HCT116 (cell line): ENCODE results near the gene CDH23. TPM values are rescaled to one million over a fixed set of nuclear protein-coding genes. Genes with fewer than 3 reads are reported as not detected.

Experiments used
- ATAC-seq: fragments of 200-7000 bp; cut with Tn5 transposase; 2 replicates; pipeline ENCODE4 v1.9.1; 2020; ENCODE audit warnings: mild to moderate bottlenecking, moderate library complexity
- BruUV-seq: library from RNA; stranded (reverse); fragments of 400-500 nt; replicated peaks from 2 replicates; lab custom pipeline; 2021; lab: Mats Ljungman, UMichigan
- CTCF ChIA-PET: fragments of 300-600 bp; sonication (Branson Sonifier 250); formaldehyde crosslinking; loops from one replicate; lab custom pipeline; 2021; ENCODE audit warnings: antibody characterized with exemption; lab: Charles Lee
- POLR2A ChIA-PET: fragments of 300-600, 350-600 bp; sonication (Branson Sonifier 250); formaldehyde crosslinking; loops from one replicate; lab custom pipeline; 2021; ENCODE audit warnings: antibody characterized with exemption; lab: Charles Lee
- RAD21 ChIA-PET, 2 experiments: fragments of 300-600 bp; sonication (Branson Sonifier 250); formaldehyde crosslinking; loops; one replicate each; lab custom pipeline; 2023; ENCODE audit warnings: low total read pairs in 2 of 2; ENCODE audit not compliant: uncharacterized antibody in 2 of 2, unreplicated experiment in 2 of 2, low non-redundant PET in 1 of 2; lab: Charles Lee
- DNase-seq: peaks from one replicate; pipeline ENCODE4 v3.0.0-alpha.2; 2010; ENCODE audit warnings: low read depth, low spot score
- H2AFZ ChIP-seq: fragments of 200-600 bp; shearing (Covaris generic), sonication (generic); 2 replicates; pipeline ENCODE4 v1.6.1; 2017; ENCODE audit warnings: low read depth, mixed run types, mixed read lengths, antibody characterized with exemption, low read length; ENCODE audit not compliant: poor library complexity, severe bottlenecking
- H3K27ac ChIP-seq: 2 replicates; pipeline ENCODE4 v1.5.1; 2012; ENCODE audit warnings: low read depth, low read length
- H3K27me3 ChIP-seq: fragments of 200-600 bp; sonication (generic); 2 replicates; pipeline ENCODE4 v1.6.1; 2016; ENCODE audit warnings: mixed run types, low read length, mixed read lengths; ENCODE audit not compliant: insufficient read depth
- H3K36me3 ChIP-seq, 2 experiments: fragments of 200-500 bp in 1 of 2; fragments of 200-600 bp in 1 of 2; sonication (Bioruptor generic) in 1 of 2; sonication (generic) in 1 of 2; 2 replicates each; pipeline versions ENCODE4 v1.5.1 to v1.6.1; 2014 to 2016; ENCODE audit warnings: low read length in 2 of 2, inconsistent platforms in 1 of 2, mixed read lengths in 1 of 2, mixed run types in 1 of 2; ENCODE audit not compliant: insufficient read depth in 2 of 2, control insufficient read depth in 1 of 2
- H3K4me1 ChIP-seq, 2 experiments: fragments of 200-600 bp in 1 of 2; sonication (generic) in 1 of 2; 2 replicates each; pipeline versions ENCODE4 v1.5.1 to v1.6.1; 2012 to 2017; ENCODE audit warnings: low read length in 2 of 2, inconsistent platforms in 1 of 2, mild to moderate bottlenecking in 1 of 2, mixed read lengths in 1 of 2, mixed run types in 1 of 2, moderate library complexity in 1 of 2; ENCODE audit not compliant: insufficient read depth in 2 of 2, control insufficient read depth in 1 of 2
- H3K4me2 ChIP-seq: fragments of 200-600 bp; sonication (generic); 2 replicates; pipeline ENCODE4 v1.6.1; 2017; ENCODE audit warnings: mixed run types, low read length, mixed read lengths
- H3K4me3 ChIP-seq, 2 experiments: fragments of 200-600 bp in 1 of 2; sonication (generic) in 1 of 2; replicated peaks in 1 of 2; 2 replicates each; pipeline ENCODE4 v1.5.1; 2011 to 2016; ENCODE audit warnings: low read length in 2 of 2, control low read depth in 1 of 2, low read depth in 1 of 2, mild to moderate bottlenecking in 1 of 2, mixed read lengths in 1 of 2, mixed run types in 1 of 2
- H3K79me2 ChIP-seq: fragments of 200-600 bp; sonication (generic); 2 replicates; pipeline ENCODE4 v1.6.1; 2017; ENCODE audit warnings: mild to moderate bottlenecking, mixed run types, low read length, moderate library complexity, mixed read lengths; ENCODE audit not compliant: insufficient read depth
- H3K9ac ChIP-seq: fragments of 200-600 bp; sonication (generic); 2 replicates; pipeline ENCODE4 v1.6.1; 2016; ENCODE audit warnings: low read length, mixed read lengths
- H3K9me2 ChIP-seq: fragments of 200-600 bp; sonication (generic), shearing (Covaris generic); 2 replicates; pipeline ENCODE4 v1.6.1; 2017; ENCODE audit warnings: mixed run types, mild to moderate bottlenecking, moderate library complexity; ENCODE audit not compliant: insufficient read depth
- H3K9me3 ChIP-seq, 2 experiments: fragments of 200-500 bp in 1 of 2; fragments of 200-600 bp in 1 of 2; sonication (Bioruptor generic) in 1 of 2; sonication (generic) in 1 of 2; 2 replicates each; pipeline ENCODE4 v1.6.1; 2014 to 2017; ENCODE audit warnings: low read length in 2 of 2, mixed read lengths in 2 of 2, inconsistent platforms in 1 of 2, low read depth in 1 of 2, mild to moderate bottlenecking in 1 of 2, mixed run types in 1 of 2, moderate library complexity in 1 of 2; ENCODE audit not compliant: control insufficient read depth in 1 of 2, insufficient read depth in 1 of 2
- H4K20me1 ChIP-seq: fragments of 200-600 bp; sonication (generic), shearing (Covaris generic); 2 replicates; pipeline ENCODE4 v1.6.1; 2017; ENCODE audit warnings: mixed run types, mild to moderate bottlenecking, moderate library complexity; ENCODE audit not compliant: insufficient read depth
- ATF3 ChIP-seq: IDR thresholded peaks from 2 replicates; pipeline ENCODE4 v1.6.1; 2012
- CBX3 ChIP-seq: IDR thresholded peaks from 2 replicates; pipeline ENCODE4 v1.6.1; 2012; ENCODE audit warnings: low read depth
- CEBPB ChIP-seq: IDR thresholded peaks from 2 replicates; pipeline ENCODE4 v1.6.1; 2012; ENCODE audit warnings: low read depth
- EGR1 ChIP-seq: IDR thresholded peaks from 2 replicates; pipeline ENCODE4 v1.6.1; 2012; ENCODE audit warnings: low read depth
- ELF1 ChIP-seq: IDR thresholded peaks from 2 replicates; pipeline ENCODE4 v1.6.1; 2012; ENCODE audit warnings: low read depth, borderline replicate concordance
- EZH2phosphoT487 ChIP-seq: fragments of 200-600 bp; IDR thresholded peaks from 2 replicates; pipeline ENCODE4 v1.6.1; 2018; ENCODE audit warnings: antibody characterized with exemption, borderline replicate concordance
- FOSL1 ChIP-seq: IDR thresholded peaks from 2 replicates; pipeline ENCODE4 v1.6.1; 2012; ENCODE audit warnings: low read depth
- JUND ChIP-seq: IDR thresholded peaks from 2 replicates; pipeline ENCODE4 v1.6.1; 2012
- MAX ChIP-seq: IDR thresholded peaks from 2 replicates; pipeline ENCODE4 v1.6.1; 2012
- POLR2A ChIP-seq: IDR thresholded peaks from 2 replicates; pipeline ENCODE4 v1.7.0; 2011; ENCODE audit warnings: borderline replicate concordance; ENCODE audit not compliant: insufficient read depth, insufficient read length; ENCODE audit errors: extremely low read depth
- POLR2AphosphoS5 ChIP-seq: IDR thresholded peaks from 2 replicates; pipeline ENCODE4 v1.6.1; 2011; ENCODE audit warnings: mild to moderate bottlenecking, low read depth, low read length, moderate library complexity
- RAD21 ChIP-seq: IDR thresholded peaks from 2 replicates; pipeline ENCODE4 v1.6.1; 2012; ENCODE audit warnings: low read depth, mild to moderate bottlenecking
- REST ChIP-seq: IDR thresholded peaks from 2 replicates; pipeline ENCODE4 v1.6.1; 2012; ENCODE audit warnings: low read depth
- SP1 ChIP-seq: IDR thresholded peaks from 2 replicates; pipeline ENCODE4 v1.6.1; 2012; ENCODE audit warnings: low read depth
- SRF ChIP-seq: IDR thresholded peaks from 2 replicates; pipeline ENCODE4 v1.6.1; 2012; ENCODE audit warnings: low read depth
- ZNF274 ChIP-seq: fragments of 200-500 bp; sonication (Bioruptor generic); IDR thresholded peaks from 2 replicates; pipeline ENCODE4 v1.6.1; 2014; ENCODE audit warnings: mild to moderate bottlenecking, low read depth, low read length, inconsistent platforms
- intact Hi-C: fragments of 100-400 bp; cut with micrococcal nuclease; formaldehyde crosslinking; loops from 2 replicates; pipeline ENCODE4 v1.10.0; 2022
- total RNA-seq: library from RNA; stranded (reverse); gene quantifications from one replicate; pipeline ENCODE4 v1.2.1, GENCODE V29; 2021; ENCODE audit not compliant: unreplicated experiment

CDH23 gene
- total RNA-seq, 1 experiment from 2014 or later = not detected

- intact Hi-C loops = no loop called here
- Histone ChIP-seq H3K36me3 (no peaks in the 10 kb centered on the region), H2AFZ (no peak overlapping the region), H3K27me3 (no peaks in the 10 kb centered on the region), H3K27ac (no peak overlapping the region), H3K9me2 (no peaks in the 10 kb centered on the region), H3K4me1 (no peaks in the 10 kb centered on the region), H4K20me1 (no peaks in the 10 kb centered on the region), H3K9me3 (no peaks in the 10 kb centered on the region), H3K79me2 (no peaks in the 10 kb centered on the region), H3K9ac (no peak overlapping the region), H3K4me3 (no peak overlapping the region), H3K4me2 (no peak overlapping the region)
- ATAC-seq = no peak
- CTCF ChIA-PET = no interaction called here
- TF ChIP-seq SRF = no peak
- TF ChIP-seq POLR2AphosphoS5 = no peak
- TF ChIP-seq REST = no peak
- no peak for TF ChIP-seq SP1
- no peak for TF ChIP-seq EZH2phosphoT487
- no peak for TF ChIP-seq POLR2A
- no peak for TF ChIP-seq CBX3
- no peak for TF ChIP-seq JUND
- no peak for TF ChIP-seq ELF1
- TF ChIP-seq EGR1 = no peak
- no peak for TF ChIP-seq MAX
- TF ChIP-seq ZNF274 = no peak
- TF ChIP-seq FOSL1 = no peak
- TF ChIP-seq RAD21 = no peak
- TF ChIP-seq CEBPB = no peak
- no peak for TF ChIP-seq ATF3
- POLR2A ChIA-PET = no interaction called here
- DNase-seq = no peak
- RAD21 ChIA-PET = no interaction called here
- no TSS peak for BruUV-seq
Observed at GRCh38 chr10:71402005-71402404, 5.3 kb downstream of the CDH23 start.
